Measurements from ENCODE around the gene SPTB. TPM values are rescaled to one million over a fixed set of nuclear protein-coding genes. Genes with fewer than 3 reads are reported as not detected.
A peak's percentile ranks its signal among the peaks of the same experiment; 100 is the strongest.

SPTB gene
- total RNA-seq, 1 experiment from 2014 or later: 2.3 TPM

DNA sequence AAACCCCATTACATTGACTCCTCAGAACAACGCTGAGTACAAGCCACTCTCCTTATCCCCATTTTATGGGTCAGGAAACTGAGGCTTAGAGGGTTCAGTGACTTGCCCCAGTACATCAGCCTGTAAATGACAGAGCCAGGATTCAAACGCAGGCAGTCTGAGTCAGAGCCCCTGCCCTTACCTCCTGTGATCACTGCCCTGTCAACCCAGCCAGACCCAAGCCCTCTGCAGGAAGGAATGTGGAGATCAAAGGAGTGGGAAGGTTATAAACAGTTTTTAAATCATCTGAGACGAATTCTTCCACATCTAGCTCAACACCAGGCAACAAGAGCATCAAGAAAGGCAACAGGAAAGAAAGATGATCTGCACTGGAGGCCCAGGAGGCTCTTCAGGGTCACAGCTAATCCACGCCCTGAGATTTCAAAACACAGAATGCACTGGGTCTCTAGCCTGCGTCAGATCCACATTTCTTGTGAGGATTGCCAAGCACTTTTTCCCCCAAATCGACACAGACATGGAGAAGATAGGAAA, 38.5 kb downstream of the SPTB start:
- Mint-ChIP-seq H3K4me3 (no peak overlapping the region), H3K27ac (peak overlapping the region in 2 of 3 experiments; percentile 3 to 46; a peak in 3 of 7 replicates), H3K27me3 (ENCODE audit: low read depth) (peaks cover 2% of the 10 kb centered on the region; the same call in 1 of the 2 replicates), H3K36me3 (ENCODE audit: insufficient read depth in 1 of 3, low read depth in 3 of 3) (no peaks in the 10 kb centered on the region), H3K9me3 (no peaks in the 10 kb centered on the region), H3K4me1 (peaks cover 20 to 28% of the 10 kb centered on the region in 2 experiments)
- no peaks in the 10 kb centered on the region for H3K27me3 ChIP-seq (ENCODE audit: insufficient read depth, low read length)
- no peak overlapping the region for H3K14ac ChIP-seq (ENCODE audit: insufficient read depth, low read length)
- no peak overlapping the region for H2BK20ac ChIP-seq (ENCODE audit: low read depth, low read length, poor library complexity, severe bottlenecking)
- peak; percentile 67 for DNase-seq
- H3K18ac ChIP-seq (ENCODE audit: insufficient read length, low read depth, low read length): no peak overlapping the region
- H3K9ac ChIP-seq (ENCODE audit: extremely low read depth, insufficient read length, low read length): no peak overlapping the region
- H3K79me1 ChIP-seq (ENCODE audit: insufficient read depth, low read depth, low read length, poor library complexity, severe bottlenecking): no peaks in the 10 kb centered on the region
- no peak overlapping the region for H2BK5ac ChIP-seq (ENCODE audit: insufficient read length, low read length)
- no peak overlapping the region for H4K8ac ChIP-seq (replicated peaks; ENCODE audit: insufficient read length, low read depth, low read length)
- H4K91ac ChIP-seq (ENCODE audit: insufficient read length, low read depth, low read length): no peak overlapping the region
- no peaks in the 10 kb centered on the region for H3K23me2 ChIP-seq (ENCODE audit: insufficient read length, low read depth, low read length, poor library complexity, severe bottlenecking)
- H3K4ac ChIP-seq (ENCODE audit: low read depth, low read length): no peak overlapping the region
- H3T11ph ChIP-seq (ENCODE audit: low read length): no peak overlapping the region
- no peak overlapping the region for H3K56ac ChIP-seq (ENCODE audit: insufficient read length, low read depth, low read length)
- H3K23ac ChIP-seq (ENCODE audit: insufficient read length, low read depth, low read length): no peak overlapping the region
- H2BK15ac ChIP-seq (ENCODE audit: low read depth, low read length): no peak overlapping the region
- H3K4me2 ChIP-seq (ENCODE audit: insufficient read depth, insufficient read length, low read length): no peak overlapping the region
- no peak overlapping the region for H2BK120ac ChIP-seq (ENCODE audit: low read depth, low read length, poor library complexity, severe bottlenecking)
- H2AFZ ChIP-seq (ENCODE audit: low read length): no peak overlapping the region
- no peak overlapping the region for H2BK12ac ChIP-seq (ENCODE audit: insufficient read length, low read depth, low read length)
- H3K9me3 ChIP-seq (ENCODE audit: control insufficient read depth, low read depth, low read length): no peaks in the 10 kb centered on the region
- no peak overlapping the region for H2AK5ac ChIP-seq (ENCODE audit: insufficient read length, low read length)
- no peaks in the 10 kb centered on the region for H4K20me1 ChIP-seq (ENCODE audit: control insufficient read depth, insufficient read depth, insufficient read length)
- no CpG with 5 or more reads among the region's 6 CpGs for WGBS (ENCODE audit: extremely low coverage, insufficient read length, low lambda C conversion rate)
- no peaks in the 10 kb centered on the region for H3K79me2 ChIP-seq (ENCODE audit: insufficient read depth, low read length)
- no peak overlapping the region for H3K27ac ChIP-seq (ENCODE audit: insufficient read length, low read depth, low read length)
- H3K4me1 ChIP-seq (ENCODE audit: insufficient read depth, low read length): peaks cover 6% of the 10 kb centered on the region; the same call in 1 of the 2 replicates
- H4K5ac ChIP-seq (ENCODE audit: insufficient read length, low read depth, low read length): no peak overlapping the region
- TF ChIP-seq, protein P1, sequence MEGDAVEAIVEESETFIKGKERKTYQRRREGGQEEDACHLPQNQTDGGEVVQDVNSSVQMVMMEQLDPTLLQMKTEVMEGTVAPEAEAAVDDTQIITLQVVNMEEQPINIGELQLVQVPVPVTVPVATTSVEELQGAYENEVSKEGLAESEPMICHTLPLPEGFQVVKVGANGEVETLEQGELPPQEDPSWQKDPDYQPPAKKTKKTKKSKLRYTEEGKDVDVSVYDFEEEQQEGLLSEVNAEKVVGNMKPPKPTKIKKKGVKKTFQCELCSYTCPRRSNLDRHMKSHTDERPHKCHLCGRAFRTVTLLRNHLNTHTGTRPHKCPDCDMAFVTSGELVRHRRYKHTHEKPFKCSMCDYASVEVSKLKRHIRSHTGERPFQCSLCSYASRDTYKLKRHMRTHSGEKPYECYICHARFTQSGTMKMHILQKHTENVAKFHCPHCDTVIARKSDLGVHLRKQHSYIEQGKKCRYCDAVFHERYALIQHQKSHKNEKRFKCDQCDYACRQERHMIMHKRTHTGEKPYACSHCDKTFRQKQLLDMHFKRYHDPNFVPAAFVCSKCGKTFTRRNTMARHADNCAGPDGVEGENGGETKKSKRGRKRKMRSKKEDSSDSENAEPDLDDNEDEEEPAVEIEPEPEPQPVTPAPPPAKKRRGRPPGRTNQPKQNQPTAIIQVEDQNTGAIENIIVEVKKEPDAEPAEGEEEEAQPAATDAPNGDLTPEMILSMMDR (conservative IDR thresholded peaks at IDR 0.05): peak; percentile 71
